Activated CD4-positive, alpha-beta T cell treated with anti-CD3 and anti-CD28 coated beads for 36 hours (primary cell): ENCODE measurements around the gene MLIP. TPM values are rescaled to one million over a fixed set of nuclear protein-coding genes. Genes with fewer than 3 reads are reported as not detected.
"Not testable (repeated sequence)": the region's sequence is repeated elsewhere in the genome, so short reads cannot be mapped to it uniquely, and the experiment has no call there.

ENCODE experiments used
- ATAC-seq: fragments of 200-7000 bp; cut with Tn5 transposase; one replicate; pipeline ENCODE4 v1.10.0; 2021; ENCODE audit warnings: mild to moderate bottlenecking, moderate library complexity
- CTCF ChIA-PET: fragments of 350-600 bp; sonication (Branson Sonifier 250); formaldehyde crosslinking; loops from one replicate; lab custom pipeline; 2021; ENCODE audit warnings: antibody characterized with exemption; lab: Charles Lee
- POLR2A ChIA-PET: fragments of 350-600 bp; sonication (Branson Sonifier 250); formaldehyde crosslinking; loops from one replicate; lab custom pipeline; 2021; ENCODE audit warnings: antibody characterized with exemption, inconsistent platforms; lab: Charles Lee
- DNase-seq: peaks from one replicate; pipeline ENCODE4 v3.0.0-alpha.2; 2020
- H3K27ac Mint-ChIP-seq: one replicate; pipeline ENCODE4 v1.8.0; 2021; ENCODE audit warnings: mixed read lengths
- H3K27me3 Mint-ChIP-seq: one replicate; pipeline ENCODE4 v1.8.0; 2021; ENCODE audit warnings: mixed read lengths
- H3K36me3 Mint-ChIP-seq: one replicate; pipeline ENCODE4 v1.8.0; 2021; ENCODE audit warnings: low read depth, mixed read lengths
- H3K4me1 Mint-ChIP-seq: one replicate; pipeline ENCODE4 v1.8.0; 2021; ENCODE audit warnings: mixed read lengths
- H3K4me3 Mint-ChIP-seq: one replicate; pipeline ENCODE4 v1.8.0; 2021; ENCODE audit warnings: mild to moderate bottlenecking, moderate library complexity, mixed read lengths
- H3K9me3 Mint-ChIP-seq: one replicate; pipeline ENCODE4 v1.8.0; 2021; ENCODE audit warnings: low read depth, mixed read lengths
- intact Hi-C, 2 experiments: fragments of 100-400 bp; cut with DNase I in 1 of 2; cut with micrococcal nuclease in 1 of 2; formaldehyde crosslinking; loops; one replicate each; pipeline versions ENCODE4 v1.14.2 to v1.15.1; 2022 to 2024; cut with DNase I, micrococcal nuclease
- total RNA-seq, 2 experiments: library from RNA; stranded (reverse); gene quantifications; one replicate each; pipeline ENCODE4 v1.2.3, GENCODE V29; 2021

Gene MLIP
- not detected for total RNA-seq

GRCh38 chr6:54111341-54112045 lies at the start of gene MLIP:
MLIP (plus strand) TSS chr6:54111443; CDS start chr6:54111480, 37 bp downstream.
- no peak for ATAC-seq
- intact Hi-C loops, result no loop called here
- ChIA-PET CTCF (no interaction called here), POLR2A (no interaction called here)
- peaks cover 7% of the 10 kb centered on the region for H3K27me3 Mint-ChIP-seq
- H3K9me3 Mint-ChIP-seq, result no peaks in the 10 kb centered on the region
- no peak within 1 kb of the TSS for H3K27ac Mint-ChIP-seq
- H3K4me3 Mint-ChIP-seq, result no peak within 1 kb of the TSS
- H3K4me1 Mint-ChIP-seq, result no peaks in the 10 kb centered on the region
- no peak for DNase-seq
- no peaks in the 10 kb centered on the region for H3K36me3 Mint-ChIP-seq

GRCh38 chr6:54063228-54063539 lies 48.1 kb upstream of the MLIP start:
- H3K27me3 Mint-ChIP-seq, result no peaks in the 10 kb centered on the region
- H3K9me3 Mint-ChIP-seq, result no peaks in the 10 kb centered on the region
- CTCF ChIA-PET, result no interaction called here
- intact Hi-C loops, result no loop called here
- no peak for DNase-seq
- no peak overlapping the region for H3K4me3 Mint-ChIP-seq
- no peak overlapping the region for H3K27ac Mint-ChIP-seq
- POLR2A ChIA-PET, result no interaction called here
- ATAC-seq, result no peak
- no peaks in the 10 kb centered on the region for H3K4me1 Mint-ChIP-seq
- H3K36me3 Mint-ChIP-seq, result no peaks in the 10 kb centered on the region

GRCh38 chr6:54068694-54069093 lies 42.5 kb upstream of the MLIP start:
- no peak for ATAC-seq
- ChIA-PET POLR2A (no interaction called here), CTCF (interaction anchor here (0.6 kb wide), 1 partner anchor 92 kb away, joined by 3 read pairs; no protein-coding TSS in a partner anchor)
- no peaks in the 10 kb centered on the region for H3K27me3 Mint-ChIP-seq
- DNase-seq, result no peak
- no peak overlapping the region for H3K27ac Mint-ChIP-seq
- H3K9me3 Mint-ChIP-seq, result no peaks in the 10 kb centered on the region
- no peak overlapping the region for H3K4me3 Mint-ChIP-seq
- H3K4me1 Mint-ChIP-seq, result no peaks in the 10 kb centered on the region
- H3K36me3 Mint-ChIP-seq, result no peaks in the 10 kb centered on the region
- intact Hi-C loops, result no loop called here

GRCh38 chr6:54070025-54070424 lies 41.2 kb upstream of the MLIP start:
- POLR2A ChIA-PET, result no interaction called here
- Mint-ChIP-seq H3K27ac (no peak overlapping the region), H3K4me3 (no peak overlapping the region), H3K9me3 (no peaks in the 10 kb centered on the region), H3K27me3 (peaks cover 2% of the 10 kb centered on the region), H3K4me1 (no peaks in the 10 kb centered on the region), H3K36me3 (no peaks in the 10 kb centered on the region)
- ATAC-seq, result no peak
- no peak for DNase-seq
- CTCF ChIA-PET, result no interaction called here
- intact Hi-C loops, result loop anchor here in 1 of 2 experiments (1.0 kb wide), 1 partner anchor 8 kb away; no protein-coding TSS in a partner anchor

GRCh38 chr6:54071821-54072340 lies 39.4 kb upstream of the MLIP start:
- DNase-seq, result no peak
- Mint-ChIP-seq H3K27ac (no peak overlapping the region), H3K4me3 (no peak overlapping the region), H3K36me3 (no peaks in the 10 kb centered on the region), H3K9me3 (no peaks in the 10 kb centered on the region), H3K27me3 (peaks cover 2% of the 10 kb centered on the region), H3K4me1 (no peaks in the 10 kb centered on the region)
- POLR2A ChIA-PET, result no interaction called here
- ATAC-seq, result no peak
- intact Hi-C loops, result no loop called here
- CTCF ChIA-PET, result no interaction called here

- intact Hi-C loops, result no loop called here
- Mint-ChIP-seq H3K27ac (no peak overlapping the region), H3K27me3 (peaks cover 2% of the 10 kb centered on the region), H3K4me3 (no peak overlapping the region), H3K36me3 (no peaks in the 10 kb centered on the region), H3K9me3 (no peaks in the 10 kb centered on the region), H3K4me1 (no peaks in the 10 kb centered on the region)
- ChIA-PET POLR2A (no interaction called here), CTCF (interaction anchor here (1.0 kb wide), 1 partner anchor 14 kb away, joined by 3 read pairs; no protein-coding TSS in a partner anchor)
- ATAC-seq (no peak), DNase-seq (no peak)
Measured at GRCh38 chr6:54072635-54073313, 38.5 kb upstream of the MLIP start.

GRCh38 chr6:54073487-54073886 lies 37.8 kb upstream of the MLIP start:
- ChIA-PET POLR2A (no interaction called here), CTCF (interaction anchor here (1.0 kb wide), 1 partner anchor 15 kb away, joined by 3 read pairs; no protein-coding TSS in a partner anchor)
- H3K27me3 Mint-ChIP-seq, result peaks cover 2% of the 10 kb centered on the region
- DNase-seq, result no peak
- H3K4me1 Mint-ChIP-seq, result no peaks in the 10 kb centered on the region
- H3K27ac Mint-ChIP-seq, result no peak overlapping the region
- no peak overlapping the region for H3K4me3 Mint-ChIP-seq
- no peaks in the 10 kb centered on the region for H3K9me3 Mint-ChIP-seq
- no peak for ATAC-seq
- no peaks in the 10 kb centered on the region for H3K36me3 Mint-ChIP-seq
- intact Hi-C loops, result no loop called here

- POLR2A ChIA-PET, result no interaction called here
- intact Hi-C loops, result no loop called here
- DNase-seq, result no peak
- Mint-ChIP-seq H3K36me3 (no peaks in the 10 kb centered on the region), H3K9me3 (no peaks in the 10 kb centered on the region), H3K27ac (no peak overlapping the region), H3K4me1 (no peaks in the 10 kb centered on the region), H3K4me3 (no peak overlapping the region), H3K27me3 (peaks cover 2% of the 10 kb centered on the region)
- CTCF ChIA-PET, result no interaction called here
- no peak for ATAC-seq
Measured at GRCh38 chr6:54074109-54074508, 37.1 kb upstream of the MLIP start.

GRCh38 chr6:54074578-54075195 lies 36.6 kb upstream of the MLIP start:
- POLR2A ChIA-PET, result no interaction called here
- Mint-ChIP-seq H3K27me3 (peaks cover 3% of the 10 kb centered on the region), H3K4me1 (no peaks in the 10 kb centered on the region), H3K4me3 (no peak overlapping the region), H3K27ac (no peak overlapping the region), H3K9me3 (no peaks in the 10 kb centered on the region), H3K36me3 (no peaks in the 10 kb centered on the region)
- DNase-seq (no peak), ATAC-seq (no peak)
- intact Hi-C loops, result no loop called here
- CTCF ChIA-PET, result no interaction called here

- CTCF ChIA-PET, result no interaction called here
- Mint-ChIP-seq H3K27ac (no peak overlapping the region), H3K9me3 (no peaks in the 10 kb centered on the region), H3K4me3 (no peak overlapping the region), H3K4me1 (no peaks in the 10 kb centered on the region), H3K36me3 (no peaks in the 10 kb centered on the region), H3K27me3 (peaks cover 8% of the 10 kb centered on the region)
- intact Hi-C loops, result no loop called here
- DNase-seq, result no peak
- POLR2A ChIA-PET, result no interaction called here
- ATAC-seq, result no peak
Measured at GRCh38 chr6:54076159-54076789, 35.0 kb upstream of the MLIP start.

GRCh38 chr6:54081499-54081898 lies 29.7 kb upstream of the MLIP start:
- CTCF ChIA-PET, H3K36me3 Mint-ChIP-seq, DNase-seq, ATAC-seq, H3K4me3 Mint-ChIP-seq, POLR2A ChIA-PET, H3K9me3 Mint-ChIP-seq, intact Hi-C loops, H3K27ac Mint-ChIP-seq, H3K4me1 Mint-ChIP-seq, H3K27me3 Mint-ChIP-seq: not testable (repeated sequence)
